K562 (cell line): Measurements from ENCODE around the gene BAIAP2.

ENCODE experiments used
- CHD2 ChIP-seq: IDR thresholded peaks from 2 replicates; pipeline ENCODE4 v1.6.1; 2011; ENCODE audit warnings: low read depth, low read length
- CTCF ChIP-seq, 3 experiments: IDR thresholded peaks in 2 of 3; conservative IDR thresholded peaks in 1 of 3; 2 replicates each; pipeline ENCODE4 v1.5.1; 2011 to 2012; ENCODE audit warnings: low read length in 3 of 3, mild to moderate bottlenecking in 3 of 3, control low read depth in 2 of 3, improper control_type of control experiment in 1 of 3, inconsistent platforms in 1 of 3, low read depth in 1 of 3, mixed read lengths in 1 of 3, moderate library complexity in 1 of 3; ENCODE audit not compliant: insufficient read depth in 2 of 3
- DPF2 ChIP-seq: fragments of 450-650 bp; IDR thresholded peaks from 2 replicates; pipeline ENCODE4 v1.6.1; 2016
- FIP1L1 ChIP-seq: fragments of 200-400 bp; formaldehyde crosslinking; IDR thresholded peaks from 2 replicates; pipeline ENCODE4 v1.6.1; 2018; ENCODE audit warnings: mild to moderate bottlenecking, low read depth, low read length; ENCODE audit not compliant: poor library complexity, severe bottlenecking
- JUN ChIP-seq, 2 experiments: sonication (generic) in 1 of 2; formaldehyde crosslinking in 1 of 2; IDR thresholded peaks; 2 replicates each; pipeline versions ENCODE4 v1.6.1 to v1.8.0; 2012 to 2022; ENCODE audit warnings: borderline replicate concordance in 2 of 2, mild to moderate bottlenecking in 2 of 2, improper control_type of control experiment in 1 of 2, low read depth in 1 of 2, low read length in 1 of 2, missing genetic modification reagents in 1 of 2
- JUNB ChIP-seq: fragments of 450-650 bp; formaldehyde crosslinking; conservative IDR thresholded peaks from 2 replicates; pipeline ENCODE4 v1.4.0; 2020; ENCODE audit warnings: mild to moderate bottlenecking
- LEF1 ChIP-seq: fragments of 450-650 bp; IDR thresholded peaks from 2 replicates; pipeline ENCODE4 v1.6.1; 2016; ENCODE audit warnings: mild to moderate bottlenecking
- PHF8 ChIP-seq: fragments of 200-600 bp; sonication (generic); IDR thresholded peaks from 2 replicates; pipeline ENCODE4 v1.6.1; 2012; ENCODE audit warnings: mixed run types, mild to moderate bottlenecking, inconsistent platforms, low read length, moderate library complexity, borderline replicate concordance
- POLR2AphosphoS2 ChIP-seq: IDR thresholded peaks from 2 replicates; pipeline ENCODE4 v1.6.1; 2012; ENCODE audit warnings: low read length, improper control_type of control experiment
- POLR2AphosphoS5 ChIP-seq: IDR thresholded peaks from 2 replicates; pipeline ENCODE4 v1.6.1; 2011; ENCODE audit warnings: mild to moderate bottlenecking, low read depth, low read length, moderate library complexity; ENCODE audit not compliant: control insufficient read depth, insufficient read depth
- RAD51 ChIP-seq: fragments of 450-650 bp; IDR thresholded peaks from 2 replicates; pipeline ENCODE4 v1.7.1; 2016; ENCODE audit warnings: low read depth, mild to moderate bottlenecking, borderline replicate concordance
- ZHX1 ChIP-seq: fragments of 150-350 bp; conservative IDR thresholded peaks from 2 replicates; pipeline ENCODE4 v1.6.1; 2014; ENCODE audit warnings: low read length
- ZNF431 ChIP-seq: sonication (generic); formaldehyde crosslinking; IDR thresholded peaks from 2 replicates; pipeline ENCODE4 v1.8.0; 2022; ENCODE audit warnings: mild to moderate bottlenecking, missing genetic modification reagents

DNA sequence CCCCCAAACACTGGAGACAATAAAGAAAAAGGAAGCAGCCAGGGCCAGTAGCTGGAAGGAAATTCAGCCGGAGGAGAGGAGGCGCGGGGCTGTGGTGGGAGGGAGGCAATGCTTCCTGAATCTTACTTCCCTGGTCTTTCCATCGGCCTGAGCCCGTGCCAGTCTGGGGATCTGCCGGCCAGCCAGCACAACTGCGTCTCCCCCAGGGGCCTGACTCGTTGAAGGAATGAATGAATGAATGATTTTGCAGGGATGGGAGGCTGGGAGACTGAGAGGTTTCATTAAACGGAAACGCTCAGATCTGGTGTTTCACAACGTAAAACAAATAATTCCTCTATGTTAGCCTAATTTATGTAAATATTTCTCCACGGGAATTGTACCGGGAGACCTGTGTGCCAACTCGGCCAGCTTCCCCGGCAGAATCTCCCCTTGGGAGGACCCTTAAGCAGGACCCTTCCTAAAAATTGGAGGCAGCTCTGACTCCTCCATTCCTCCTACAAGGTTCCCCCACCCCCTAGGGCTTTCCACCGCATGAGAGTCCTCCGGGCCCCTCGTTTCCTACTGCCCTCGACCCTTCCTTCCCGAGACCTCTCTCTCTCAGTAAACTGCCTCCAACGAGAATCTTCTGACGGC, 1.3 kb upstream of the BAIAP2 start:
- no peak for TF ChIP-seq LEF1
- no peak for TF ChIP-seq POLR2AphosphoS5
- TF ChIP-seq RAD51, result no peak
- no peak for TF ChIP-seq FIP1L1
- no peak for TF ChIP-seq JUN (IDR thresholded peaks at IDR 0.05; ENCODE audit: borderline replicate concordance, low read depth, low read length)
- no peak for TF ChIP-seq JUN (CRISPR knock-in tag; IDR thresholded peaks at IDR 0.05; ENCODE audit: borderline replicate concordance)
- TF ChIP-seq POLR2AphosphoS2, result no peak
- TF ChIP-seq ZHX1, result no peak
- TF ChIP-seq CHD2, result no peak
- TF ChIP-seq DPF2, result no peak
- TF ChIP-seq CTCF (IDR thresholded peaks at IDR 0.05 in 2 of 3, conservative IDR thresholded peaks at IDR 0.05 in 1 of 3; ENCODE audit: insufficient read depth in 2 of 3, low read depth in 1 of 3, low read length in 3 of 3), result no peak
- TF ChIP-seq PHF8, result no peak
- TF ChIP-seq JUNB (CRISPR knock-in tag), result no peak
- no peak for TF ChIP-seq ZNF431 (CRISPR knock-in tag)
